CD4-positive, alpha-beta T cell treated with Interleukin-4 for 4 hours (primary cell): ENCODE results near the gene FRS3.
A peak's percentile ranks its signal among the peaks of the same experiment; 100 is the strongest.

Experiments
- DNase-seq: peaks from one replicate; pipeline ENCODE4 v3.0.0-alpha.2; 2020

FRS3 gene

GRCh38 chr6:41724586-41725501 lies 54.9 kb downstream of the FRS3 start:
- no peak for DNase-seq

GRCh38 chr6:41724228-41724580 lies 55.5 kb downstream of the FRS3 start:
- DNase-seq = no peak

- peak; percentile 11 for DNase-seq
Measured at GRCh38 chr6:41723530-41724227, 56.0 kb downstream of the FRS3 start.

GRCh38 chr6:41722969-41723529 lies 56.7 kb downstream of the FRS3 start:
- DNase-seq = no peak

- no peak for DNase-seq
Measured at GRCh38 chr6:41721414-41721813, 58.3 kb downstream of the FRS3 start.

- no peak for DNase-seq
Measured at GRCh38 chr6:41720783-41721182, 58.9 kb downstream of the FRS3 start.

- DNase-seq = no peak
Measured at GRCh38 chr6:41720262-41720620, 59.5 kb downstream of the FRS3 start.
